SK-MEL-5 (cell line): ENCODE results near the gene KDM7A. TPM values are rescaled to one million over a fixed set of nuclear protein-coding genes. Genes with fewer than 3 reads are reported as not detected.

Experiments used
- DNase-seq: peaks from one replicate; pipeline ENCODE4 v3.0.0-alpha.2; 2016; ENCODE audit warnings: low read depth, low spot score
- in situ Hi-C: cut with HindIII; loops from 2 replicates; pipeline ENCODE4 v1.10.0; 2016; ENCODE audit warnings: low sequenced_read_pairs, high pct_unique_total_duplicates, low pct_unique_long_range_greater_than_20kb
- polyA plus RNA-seq, 2 experiments: library from polyadenylated mRNA; depleted of rRNA; stranded (reverse); fragments of >200 nt; gene quantifications; 2 replicates each; pipeline ENCODE4 v1.2.3, GENCODE V29; 2015
- total RNA-seq: library from RNA; depleted of rRNA; stranded (reverse); fragments of >200 nt; shearing (Covaris generic); gene quantifications from 2 replicates; pipeline ENCODE4 v1.2.3, GENCODE V29; 2014; rRNA removed

KDM7A gene
- 5.3 and 9.0 TPM in 2 replicates for total RNA-seq
- polyA plus RNA-seq (2015; cell fraction: cytosol; rRNA removed), result 3.6 and 5.3 TPM in 2 replicates
- 11.1 and 15.4 TPM in 2 replicates for polyA plus RNA-seq (2015; cell fraction: nucleus; rRNA removed)

GRCh38 chr7:140176811-140177702 lies at the start of gene KDM7A:
TSS of gene KDM7A (minus strand) at chr7:140176983. CDS start at chr7:140176937, 46 bp downstream.
- in situ Hi-C loops, result no loop called here
- DNase-seq, result peak; percentile 95

- DNase-seq, result peak; percentile 95
- in situ Hi-C loops, result no loop called here
These were observed 48.9 kb upstream of the KDM7A start for GRCh38 chr7:140225562-140226249.

DNA sequence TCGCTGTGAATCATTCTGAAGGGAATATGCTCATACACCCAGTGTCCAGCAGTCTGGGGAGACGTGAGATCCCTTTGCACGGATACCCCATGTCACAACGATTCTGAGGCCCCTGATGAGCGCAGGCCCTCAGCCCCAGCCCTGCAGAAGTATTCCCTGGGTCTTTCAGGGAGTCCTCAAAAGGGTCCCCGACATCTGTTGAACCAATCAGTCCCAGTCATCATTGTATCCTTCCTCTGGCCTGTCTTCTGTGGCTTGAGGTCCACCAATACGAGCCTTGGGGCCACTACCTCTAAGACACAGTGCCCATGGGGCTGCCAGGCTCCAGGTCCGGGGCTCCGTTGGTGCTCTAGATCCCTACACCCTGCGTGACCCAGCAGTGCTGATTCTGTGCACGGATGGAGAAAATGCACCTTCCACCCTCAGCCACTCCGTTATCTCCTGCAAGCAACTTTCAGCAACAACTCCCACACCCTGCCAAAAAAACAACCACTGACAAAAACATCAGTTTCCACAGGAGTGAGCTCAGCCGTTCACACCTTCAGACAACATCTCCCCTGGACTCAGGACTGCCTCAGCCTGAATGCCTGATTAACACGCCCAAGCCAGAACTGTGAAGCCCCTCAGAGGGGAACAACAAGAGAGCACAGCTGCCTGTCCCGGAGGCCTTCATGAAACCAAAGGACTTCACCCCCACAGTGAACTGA lies 46.9 kb upstream of the KDM7A start:
- DNase-seq, result no peak
- in situ Hi-C loops, result no loop called here

GRCh38 chr7:140222814-140223213 lies 46.0 kb upstream of the KDM7A start:
- DNase-seq, result no peak
- in situ Hi-C loops, result no loop called here

DNA sequence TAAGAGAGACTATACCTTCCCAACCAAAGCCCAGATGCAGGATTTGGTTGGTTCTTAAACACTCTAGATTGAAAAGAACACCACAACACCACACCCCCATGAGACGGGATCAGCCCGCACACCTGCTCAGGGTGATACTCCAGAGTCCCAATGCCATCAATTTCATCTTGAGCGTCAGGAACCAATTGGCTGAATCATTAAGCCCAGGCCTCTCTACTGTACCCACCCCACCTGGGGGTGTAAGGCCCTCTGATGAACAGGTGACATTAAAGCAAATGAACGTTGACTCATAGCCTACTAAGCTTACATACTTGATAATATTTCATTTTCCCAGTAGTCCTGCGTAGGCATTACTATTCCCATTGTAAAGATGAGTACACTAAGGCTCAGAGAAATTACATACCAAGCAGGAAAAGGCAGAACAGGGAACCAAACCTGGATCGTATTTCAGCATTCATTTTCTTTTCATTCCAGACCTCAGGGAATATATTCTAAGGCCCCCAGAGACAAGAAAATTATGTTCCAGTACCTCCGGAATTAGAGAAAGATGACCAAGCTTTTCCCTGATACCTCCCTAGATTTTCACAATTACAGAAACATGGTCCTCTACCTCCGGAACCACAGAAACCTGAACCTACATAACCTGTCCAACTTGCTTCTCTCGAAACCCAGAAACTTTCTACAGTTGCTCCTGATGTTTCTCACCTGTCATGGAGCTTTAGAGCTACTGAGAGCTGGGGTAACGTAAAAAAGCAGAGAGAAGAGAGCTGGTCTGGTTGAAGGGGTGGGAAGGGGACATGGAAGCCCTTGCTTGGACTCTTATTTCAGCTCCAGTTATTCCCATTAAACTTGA lies 43.1 kb upstream of the KDM7A start:
- DNase-seq, result no peak
- in situ Hi-C loops, result no loop called here

DNA sequence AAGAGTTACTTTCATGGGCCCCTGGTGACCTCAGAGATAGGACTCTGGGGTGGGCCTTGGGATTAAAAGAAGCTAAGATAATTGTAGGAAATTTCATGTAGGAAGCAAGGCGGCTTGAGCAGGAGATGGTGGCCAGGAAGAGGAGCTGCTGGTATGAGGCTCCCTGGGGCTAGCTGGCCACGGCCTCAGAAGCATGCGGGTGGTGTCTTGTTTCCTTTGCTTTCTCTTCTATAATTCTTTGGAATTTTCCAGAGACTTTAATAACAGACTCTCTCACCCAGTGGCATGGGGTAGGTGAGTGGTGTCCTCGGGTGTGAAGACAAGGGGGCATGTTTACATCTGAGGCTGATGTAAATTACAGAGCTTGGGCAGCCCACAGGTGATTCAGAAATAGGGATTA lies 41.9 kb upstream of the KDM7A start:
- in situ Hi-C loops, result no loop called here

DNA sequence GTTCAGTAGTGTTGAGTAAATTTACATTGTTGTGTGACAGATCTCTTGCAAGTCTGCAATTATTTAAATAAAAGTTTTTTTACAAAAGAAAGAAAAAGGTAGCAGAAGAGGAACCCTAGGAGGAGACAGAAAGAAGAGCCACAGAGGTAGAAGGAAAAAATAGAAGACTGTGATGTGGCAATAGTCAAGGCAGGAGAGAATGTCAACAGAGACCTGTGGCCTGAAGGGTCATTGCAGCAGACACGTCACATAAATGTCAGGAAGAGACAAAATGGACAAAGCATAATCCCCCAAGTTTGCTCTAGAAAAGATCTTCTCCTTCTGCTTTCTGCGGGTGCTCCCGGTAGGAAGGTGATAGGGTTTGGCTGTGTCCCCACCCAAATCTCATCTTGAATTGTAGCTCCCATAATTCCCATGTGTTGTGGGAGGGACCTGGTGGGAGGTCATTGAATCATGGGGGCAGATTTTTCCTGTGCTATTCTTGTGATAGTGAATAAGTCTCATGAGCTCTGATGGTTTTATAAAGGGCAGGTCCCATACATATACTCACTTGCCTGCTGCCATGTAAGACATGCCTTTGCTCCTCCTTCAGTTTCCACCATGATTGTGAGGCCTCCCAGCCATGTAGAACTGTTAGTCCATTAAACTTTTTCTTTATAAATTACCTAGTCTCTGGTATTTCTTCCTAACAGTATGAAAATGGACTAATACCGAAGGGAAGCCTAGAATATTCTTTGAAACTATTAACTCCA lies 41.1 kb upstream of the KDM7A start:
- DNase-seq, result no peak
- in situ Hi-C loops, result no loop called here

More for the DNA sequence above, 41.9 kb upstream of the KDM7A start:
- no peak for DNase-seq

DNA sequence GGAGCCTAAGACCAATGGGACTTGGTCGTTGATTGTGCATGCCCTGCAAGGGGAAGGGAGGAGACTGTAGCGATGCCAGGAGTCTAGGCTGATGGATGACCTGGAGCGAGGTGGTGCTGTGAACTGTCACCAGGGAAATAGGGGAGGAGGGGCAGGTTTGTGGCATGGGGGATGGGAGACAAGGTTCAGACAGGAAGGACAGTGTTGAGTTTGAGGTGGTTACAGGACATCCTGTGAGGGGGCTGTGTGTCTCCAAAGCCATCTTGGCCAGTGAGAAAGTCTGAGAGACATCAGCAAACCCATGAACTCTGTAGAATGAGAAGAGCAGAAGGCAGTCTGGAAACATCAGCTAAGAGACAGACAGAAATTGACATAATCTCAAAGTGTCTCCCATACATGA lies 38.5 kb upstream of the KDM7A start:
- in situ Hi-C loops, result no loop called here
- no peak for DNase-seq

GRCh38 chr7:140214075-140214684 lies 37.4 kb upstream of the KDM7A start:
- DNase-seq, result no peak
- in situ Hi-C loops, result no loop called here

DNA sequence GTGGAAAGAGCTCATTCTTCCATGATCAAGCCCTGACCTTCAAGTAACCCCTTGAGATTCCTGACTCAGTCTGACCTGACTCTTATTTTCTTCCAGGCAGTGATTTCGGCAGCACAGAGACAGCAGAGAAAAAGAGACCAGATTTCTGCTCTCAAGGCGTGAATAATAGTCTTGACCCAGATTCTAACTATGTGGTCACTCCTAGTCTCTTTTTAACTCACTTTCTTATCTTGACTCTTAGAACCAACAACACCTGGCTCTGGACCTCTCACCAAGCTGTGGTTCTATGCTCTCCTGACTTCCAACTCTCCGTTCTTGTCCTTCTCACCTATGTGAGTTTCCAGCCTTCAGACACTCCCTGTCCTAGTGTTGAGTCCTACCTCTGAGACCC lies 36.9 kb upstream of the KDM7A start:
- DNase-seq, result no peak
- in situ Hi-C loops, result no loop called here

- in situ Hi-C loops, result no loop called here
- DNase-seq, result no peak
These were observed 35.5 kb upstream of the KDM7A start for GRCh38 chr7:140212100-140212881.

DNA sequence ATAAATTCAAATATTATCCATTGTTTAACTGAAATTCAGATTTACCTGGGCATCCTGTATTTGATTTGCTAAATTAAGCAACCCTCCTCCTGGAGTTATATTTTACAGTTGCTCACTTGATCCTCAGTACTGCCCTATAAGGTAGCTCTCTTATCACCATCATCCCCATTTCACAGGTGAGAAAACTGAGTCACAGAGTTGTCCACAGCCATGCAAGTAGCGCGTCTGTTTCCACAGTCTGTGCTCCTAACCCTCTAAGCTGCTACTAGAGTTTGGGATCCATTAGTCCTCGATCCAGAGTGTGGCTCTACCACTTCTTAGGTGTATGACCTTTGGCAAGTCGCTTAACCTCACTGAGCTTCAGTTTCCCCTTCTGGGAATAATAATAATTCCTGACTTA lies 34.9 kb upstream of the KDM7A start:
- in situ Hi-C loops, result no loop called here
- DNase-seq, result no peak

GRCh38 chr7:140209866-140210609 lies 33.3 kb upstream of the KDM7A start:
- in situ Hi-C loops, result no loop called here
- DNase-seq, result no peak

DNA sequence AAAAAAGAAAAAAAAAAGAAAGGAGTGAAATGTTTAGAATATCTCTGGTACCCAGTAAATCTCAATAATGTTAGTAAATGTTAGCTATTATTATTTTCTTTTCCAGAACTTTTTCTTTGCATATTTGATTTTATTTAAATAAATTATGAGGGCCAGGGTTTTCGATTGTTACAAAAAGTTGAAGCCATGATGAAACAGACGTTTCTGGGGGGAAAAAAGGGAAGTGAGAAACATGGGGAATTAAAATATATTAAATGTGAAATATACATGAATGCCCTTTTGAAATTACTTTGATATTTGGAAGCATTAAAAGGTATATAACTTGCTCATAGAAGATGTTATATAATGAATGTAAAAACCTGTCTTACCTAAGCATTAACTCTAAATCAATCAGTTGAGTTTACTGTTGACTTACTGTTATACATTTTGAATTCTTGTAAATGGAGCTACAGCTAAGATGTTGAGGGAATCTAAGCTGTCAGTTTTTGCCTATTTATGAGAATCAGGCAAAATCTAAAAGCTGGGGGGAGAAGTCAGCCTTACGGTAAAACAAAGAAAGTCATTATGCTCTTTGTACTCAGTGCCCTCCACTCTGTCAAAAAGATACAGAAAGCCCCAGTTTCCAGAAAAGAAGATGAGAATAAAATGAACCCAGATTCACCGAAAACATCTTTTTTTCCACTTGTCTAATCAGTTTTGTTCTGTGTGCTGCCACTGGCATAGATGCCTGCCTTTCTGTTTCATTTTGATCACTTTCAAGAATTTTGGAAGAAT lies 30.0 kb upstream of the KDM7A start:
- no peak for DNase-seq
- in situ Hi-C loops, result no loop called here
